ENCODE measurements around the gene PTPRA.
"Not testable (repeated sequence)": the region's sequence is repeated elsewhere in the genome, so short reads cannot be mapped to it uniquely, and the experiment has no call there.

Gene PTPRA

GRCh38 chr20:2998728-2999127 is 125.4 kb downstream of the PTPRA start:
- Histone ChIP-seq H3K27me3 (ENCODE audit: control insufficient read depth, insufficient read depth, low read length) (no peaks in the 10 kb centered on the region), H3K27ac (ENCODE audit: low read depth, low read length) (no peak overlapping the region), H3K4me3 (ENCODE audit: low read depth, low read length) (no peak overlapping the region), H3K4me1 (ENCODE audit: control insufficient read depth, insufficient read depth, low read length) (no peaks in the 10 kb centered on the region), H3K9me3 (ENCODE audit: control insufficient read depth, insufficient read depth, low read length) (no peaks in the 10 kb centered on the region), H3K36me3 (ENCODE audit: control insufficient read depth, insufficient read depth, low read length) (peaks cover 34% of the 10 kb centered on the region), H3K9ac (ENCODE audit: low read depth, low read length) (no peak overlapping the region)

DNA sequence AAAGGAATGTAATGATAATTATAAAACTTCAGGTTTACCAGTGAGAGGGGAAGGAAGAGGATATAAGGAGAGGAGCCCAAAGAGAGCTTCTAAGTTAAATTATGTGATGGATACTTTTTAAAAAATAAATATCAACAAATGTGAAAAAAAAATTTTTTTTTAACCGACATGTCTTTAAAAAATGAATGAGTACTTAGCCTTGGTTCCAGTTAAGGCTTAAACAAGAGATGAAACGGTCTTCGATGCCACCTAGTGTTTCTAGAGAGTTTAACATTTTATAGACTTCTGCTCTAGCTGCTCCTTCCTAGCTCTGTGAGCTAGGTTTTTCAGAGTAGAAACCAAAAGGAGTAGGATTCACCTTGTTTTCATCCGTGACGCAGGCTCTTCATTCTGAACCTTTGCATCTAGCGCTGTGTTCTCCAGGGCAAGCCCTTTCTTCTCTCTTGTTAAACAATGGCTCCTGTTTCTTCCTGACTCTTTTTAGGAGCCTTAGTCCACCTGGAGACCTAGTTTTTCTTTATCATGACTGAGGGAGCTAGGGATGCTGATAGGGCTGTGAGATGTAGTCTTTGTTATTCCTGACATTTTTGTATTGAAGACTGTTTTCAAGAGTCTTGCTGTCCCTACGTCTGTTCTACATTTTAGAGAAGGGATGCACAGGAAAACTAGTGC is 127.7 kb downstream of the PTPRA start:
- Histone ChIP-seq H3K36me3 (ENCODE audit: control insufficient read depth, insufficient read depth, low read length) (peaks cover 32% of the 10 kb centered on the region), H3K4me3 (ENCODE audit: low read depth, low read length) (no peak overlapping the region), H3K27ac (ENCODE audit: low read depth, low read length) (no peak overlapping the region), H3K9ac (ENCODE audit: low read depth, low read length) (no peak overlapping the region), H3K9me3 (ENCODE audit: control insufficient read depth, insufficient read depth, low read length) (no peaks in the 10 kb centered on the region), H3K4me1 (ENCODE audit: control insufficient read depth, insufficient read depth, low read length) (peaks cover 6% of the 10 kb centered on the region; the same call in 1 of the 2 replicates), H3K27me3 (ENCODE audit: control insufficient read depth, insufficient read depth, low read length) (no peaks in the 10 kb centered on the region)

DNA sequence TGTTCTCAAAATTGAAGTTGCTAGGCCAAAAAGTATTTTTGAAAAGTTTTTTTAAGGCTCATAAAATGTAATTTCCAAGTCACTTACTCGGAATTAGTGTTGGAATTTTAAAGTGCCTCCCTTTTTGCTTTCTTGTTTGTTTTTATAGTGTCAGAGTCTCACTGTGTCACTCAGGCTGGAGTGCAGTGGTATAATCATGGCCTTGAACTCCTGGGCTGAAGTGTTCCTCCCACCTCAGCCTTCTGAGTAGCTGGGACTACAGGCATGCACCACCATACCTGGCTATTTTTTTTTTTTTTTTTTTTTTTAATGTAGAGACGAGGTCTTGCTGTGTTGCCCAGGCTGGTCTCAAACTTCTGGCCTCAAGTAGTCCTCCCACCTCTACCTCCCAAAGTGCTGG is 130.1 kb downstream of the PTPRA start:
- Histone ChIP-seq H3K4me1 (ENCODE audit: control insufficient read depth, insufficient read depth, low read length) (peaks cover 6% of the 10 kb centered on the region; the same call in 1 of the 2 replicates), H3K27me3 (ENCODE audit: control insufficient read depth, insufficient read depth, low read length) (no peaks in the 10 kb centered on the region), H3K9ac (ENCODE audit: low read depth, low read length) (no peak overlapping the region), H3K9me3 (ENCODE audit: control insufficient read depth, insufficient read depth, low read length) (no peaks in the 10 kb centered on the region), H3K36me3 (ENCODE audit: control insufficient read depth, insufficient read depth, low read length) (peaks cover 51% of the 10 kb centered on the region), H3K27ac (ENCODE audit: low read depth, low read length) (no peak overlapping the region), H3K4me3 (ENCODE audit: low read depth, low read length) (no peak overlapping the region)

DNA sequence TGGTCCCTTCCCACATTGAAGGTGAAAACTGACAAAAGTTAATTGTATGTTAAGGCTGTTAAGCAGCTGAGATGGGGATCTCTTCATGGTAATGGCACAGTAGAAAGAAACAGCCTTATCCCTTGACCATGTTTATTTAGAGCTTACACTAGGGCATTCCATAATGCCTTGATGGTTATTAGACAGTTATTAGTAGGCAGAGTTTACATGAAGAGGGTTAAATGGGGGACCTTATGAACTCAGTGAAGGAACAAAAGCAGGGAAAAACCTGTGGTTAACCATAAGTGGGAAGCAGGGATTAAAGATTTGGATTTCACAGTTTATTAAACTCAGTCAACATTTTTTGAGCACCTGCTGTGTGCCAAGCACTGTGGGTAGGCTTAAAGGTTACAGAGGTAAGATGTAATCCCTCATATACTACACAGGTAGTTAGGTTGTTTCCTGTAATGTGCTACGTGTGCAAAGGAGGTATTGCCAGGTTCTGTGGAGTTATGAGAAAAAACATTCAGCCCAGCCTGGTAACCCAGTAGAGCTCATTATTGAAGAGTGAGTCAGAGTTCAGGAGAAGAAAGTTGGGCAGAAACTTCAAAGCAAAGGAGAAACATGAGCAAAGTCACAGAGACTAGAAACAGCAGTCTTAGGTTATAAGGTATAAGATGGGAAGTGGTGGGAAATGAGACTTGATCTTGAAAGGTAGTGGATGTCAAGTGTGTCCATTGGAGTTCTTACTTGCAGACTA is 137.9 kb downstream of the PTPRA start:
- Histone ChIP-seq H3K4me1 (ENCODE audit: control insufficient read depth, insufficient read depth, low read length) (no peaks in the 10 kb centered on the region), H3K27me3 (ENCODE audit: control insufficient read depth, insufficient read depth, low read length) (no peaks in the 10 kb centered on the region), H3K27ac (ENCODE audit: low read depth, low read length) (no peak overlapping the region), H3K9me3 (ENCODE audit: control insufficient read depth, insufficient read depth, low read length) (no peaks in the 10 kb centered on the region), H3K36me3 (ENCODE audit: control insufficient read depth, insufficient read depth, low read length) (peaks cover 60% of the 10 kb centered on the region), H3K9ac (ENCODE audit: low read depth, low read length) (no peak overlapping the region), H3K4me3 (ENCODE audit: low read depth, low read length) (no peak overlapping the region)

DNA sequence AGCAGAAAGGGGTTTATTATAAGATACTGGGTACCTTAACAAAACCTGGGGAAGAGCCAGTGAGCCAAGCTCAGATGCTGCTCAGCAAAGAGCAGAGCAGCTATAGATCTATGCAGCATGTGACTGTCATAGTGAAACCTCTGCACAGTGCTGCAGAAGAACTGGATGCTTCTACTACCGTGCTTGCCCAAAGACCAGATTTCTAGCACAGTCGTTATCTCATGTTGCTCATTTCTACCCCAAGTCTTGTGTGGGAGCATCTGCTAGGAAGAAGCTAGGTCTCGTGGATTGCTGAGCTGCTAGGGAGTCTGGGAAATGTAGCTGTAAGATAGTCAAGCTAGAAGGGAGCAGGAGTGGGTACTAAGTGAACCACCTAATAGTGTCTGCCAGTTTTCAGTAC is 138.5 kb downstream of the PTPRA start:
- Histone ChIP-seq H3K27me3 (ENCODE audit: control insufficient read depth, insufficient read depth, low read length) (no peaks in the 10 kb centered on the region), H3K36me3 (ENCODE audit: control insufficient read depth, insufficient read depth, low read length) (peaks cover 58% of the 10 kb centered on the region), H3K4me3 (ENCODE audit: low read depth, low read length) (no peak overlapping the region), H3K9ac (ENCODE audit: low read depth, low read length) (no peak overlapping the region), H3K9me3 (ENCODE audit: control insufficient read depth, insufficient read depth, low read length) (no peaks in the 10 kb centered on the region), H3K27ac (ENCODE audit: low read depth, low read length) (no peak overlapping the region), H3K4me1 (ENCODE audit: control insufficient read depth, insufficient read depth, low read length) (no peaks in the 10 kb centered on the region)

DNA sequence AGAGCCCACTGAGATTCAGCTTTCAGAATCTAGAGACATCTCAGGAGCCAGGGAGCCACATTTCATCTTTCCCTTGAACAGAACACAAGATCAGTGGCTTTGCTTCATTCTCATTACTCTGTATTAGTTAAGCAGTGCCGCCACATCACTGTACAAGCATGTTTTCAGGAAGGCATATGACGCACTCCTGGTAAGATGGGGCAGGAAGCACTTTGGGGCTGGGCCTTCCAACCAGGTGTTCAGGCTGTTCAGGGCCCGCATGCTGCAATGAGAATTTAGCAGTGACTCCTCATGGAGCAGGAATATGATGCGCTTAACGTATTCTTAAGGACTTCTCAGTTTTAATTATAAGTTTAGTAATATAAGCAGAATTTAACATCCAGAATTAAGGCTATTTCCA is 140.5 kb downstream of the PTPRA start:
- Histone ChIP-seq H3K27ac (ENCODE audit: low read depth, low read length) (no peak overlapping the region), H3K9me3 (ENCODE audit: control insufficient read depth, insufficient read depth, low read length) (no peaks in the 10 kb centered on the region), H3K4me3 (ENCODE audit: low read depth, low read length) (no peak overlapping the region), H3K4me1 (ENCODE audit: control insufficient read depth, insufficient read depth, low read length) (no peaks in the 10 kb centered on the region), H3K9ac (ENCODE audit: low read depth, low read length) (no peak overlapping the region), H3K36me3 (ENCODE audit: control insufficient read depth, insufficient read depth, low read length) (peaks cover 52% of the 10 kb centered on the region), H3K27me3 (ENCODE audit: control insufficient read depth, insufficient read depth, low read length) (no peaks in the 10 kb centered on the region)

DNA sequence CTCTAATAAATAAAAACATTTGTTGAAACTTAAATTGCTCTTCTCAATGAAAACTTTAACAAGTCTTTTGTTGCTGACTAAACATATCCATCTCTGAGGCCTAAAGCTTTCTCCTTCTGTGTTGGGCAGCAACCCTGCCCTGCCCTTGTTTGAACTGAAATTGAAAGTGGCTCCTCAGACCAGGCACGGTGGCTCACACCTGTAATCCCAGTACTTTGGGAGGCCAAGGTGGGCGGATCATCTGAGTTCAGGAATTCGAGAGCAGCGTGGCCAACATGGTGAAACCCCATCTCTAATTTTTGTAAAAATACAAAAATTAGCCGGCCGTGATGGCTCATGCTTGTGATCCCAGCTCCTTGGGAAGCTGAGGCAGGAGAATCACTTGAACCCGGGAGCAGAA is 140.9 kb downstream of the PTPRA start:
- Histone ChIP-seq H3K9ac (ENCODE audit: low read depth, low read length) (no peak overlapping the region), H3K27me3 (ENCODE audit: control insufficient read depth, insufficient read depth, low read length) (no peaks in the 10 kb centered on the region), H3K9me3 (ENCODE audit: control insufficient read depth, insufficient read depth, low read length) (no peaks in the 10 kb centered on the region), H3K36me3 (ENCODE audit: control insufficient read depth, insufficient read depth, low read length) (peaks cover 48% of the 10 kb centered on the region), H3K27ac (ENCODE audit: low read depth, low read length) (no peak overlapping the region), H3K4me3 (ENCODE audit: low read depth, low read length) (no peak overlapping the region), H3K4me1 (ENCODE audit: control insufficient read depth, insufficient read depth, low read length) (no peaks in the 10 kb centered on the region)

DNA sequence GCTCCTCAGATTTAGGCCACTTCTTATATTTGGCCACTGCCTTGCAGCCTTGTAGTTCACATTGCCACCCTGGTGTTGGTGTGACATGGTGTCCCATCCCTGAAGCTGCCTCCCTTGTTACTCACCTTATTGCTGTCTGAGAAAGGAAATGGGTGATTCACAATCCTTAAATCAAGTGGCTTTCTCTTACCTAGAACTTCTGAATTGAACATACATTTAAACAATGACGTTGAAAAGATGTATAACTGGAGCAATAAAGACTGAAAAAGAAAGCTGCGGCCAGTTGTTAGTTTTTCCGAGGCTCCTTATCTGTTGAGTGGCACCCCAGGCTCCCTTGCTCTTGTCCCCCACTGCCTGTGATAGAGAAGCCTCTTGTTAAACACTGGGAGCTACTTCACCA is 141.4 kb downstream of the PTPRA start:
- no peaks in the 10 kb centered on the region for H3K4me1 ChIP-seq (ENCODE audit: control insufficient read depth, insufficient read depth, low read length)
- H3K27me3 ChIP-seq (ENCODE audit: control insufficient read depth, insufficient read depth, low read length): no peaks in the 10 kb centered on the region
- no peak overlapping the region for H3K4me3 ChIP-seq (ENCODE audit: low read depth, low read length)
- H3K9me3 ChIP-seq (ENCODE audit: control insufficient read depth, insufficient read depth, low read length): no peaks in the 10 kb centered on the region
- H3K9ac ChIP-seq (ENCODE audit: low read depth, low read length): no peak overlapping the region
- peaks cover 44% of the 10 kb centered on the region for H3K36me3 ChIP-seq (ENCODE audit: control insufficient read depth, insufficient read depth, low read length)
- no peak overlapping the region for H3K27ac ChIP-seq (ENCODE audit: low read depth, low read length)

DNA sequence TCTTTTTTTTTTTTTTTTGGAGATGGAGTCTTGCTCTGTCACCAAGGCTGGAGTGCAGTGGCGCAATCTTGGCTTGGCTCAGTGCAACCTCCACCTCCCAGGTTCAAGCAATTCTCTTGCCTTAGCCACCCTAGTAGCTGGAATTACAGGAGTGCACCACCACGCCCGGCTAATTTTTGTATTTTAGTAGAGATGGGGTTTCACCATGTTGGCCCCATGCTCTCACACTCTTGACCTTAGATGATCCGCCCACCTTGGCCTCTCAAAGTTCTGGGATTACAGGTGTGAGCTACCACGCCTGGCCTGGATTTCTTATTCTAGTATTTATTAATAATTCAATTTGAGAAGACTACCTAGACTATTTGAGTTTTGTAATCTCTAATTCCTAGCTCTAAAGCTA is 142.0 kb downstream of the PTPRA start:
- not testable (repeated sequence) for H3K9ac ChIP-seq (ENCODE audit: low read depth, low read length); H3K4me3 ChIP-seq (ENCODE audit: low read depth, low read length); H3K9me3 ChIP-seq (ENCODE audit: control insufficient read depth, insufficient read depth, low read length); H3K27me3 ChIP-seq (ENCODE audit: control insufficient read depth, insufficient read depth, low read length); H3K4me1 ChIP-seq (ENCODE audit: control insufficient read depth, insufficient read depth, low read length); H3K27ac ChIP-seq (ENCODE audit: low read depth, low read length)
- H3K36me3 ChIP-seq (ENCODE audit: control insufficient read depth, insufficient read depth, low read length): peaks cover 44% of the 10 kb centered on the region

DNA sequence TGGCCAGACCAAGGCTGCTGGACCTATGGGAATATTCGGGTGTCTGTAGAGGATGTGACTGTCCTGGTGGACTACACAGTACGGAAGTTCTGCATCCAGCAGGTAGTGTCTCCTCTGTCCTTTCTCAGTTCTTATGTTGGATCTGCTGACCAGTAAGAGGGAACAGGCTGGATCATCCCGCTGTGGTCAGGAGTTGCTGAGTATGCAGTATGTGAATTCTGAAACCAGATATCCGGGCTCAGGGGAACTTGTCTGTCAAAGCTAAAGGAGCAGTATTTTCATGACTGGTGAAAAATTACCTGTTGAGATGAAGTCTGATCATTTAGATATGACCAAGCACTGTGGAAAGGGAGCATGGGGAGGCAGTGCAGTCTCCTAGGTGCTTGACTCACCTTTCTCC is 148.0 kb downstream of the PTPRA start:
- Histone ChIP-seq H3K9ac (ENCODE audit: low read depth, low read length) (no peak overlapping the region), H3K4me1 (ENCODE audit: control insufficient read depth, insufficient read depth, low read length) (no peaks in the 10 kb centered on the region), H3K36me3 (ENCODE audit: control insufficient read depth, insufficient read depth, low read length) (peaks cover 70% of the 10 kb centered on the region), H3K27me3 (ENCODE audit: control insufficient read depth, insufficient read depth, low read length) (no peaks in the 10 kb centered on the region), H3K9me3 (ENCODE audit: control insufficient read depth, insufficient read depth, low read length) (no peaks in the 10 kb centered on the region), H3K4me3 (ENCODE audit: low read depth, low read length) (no peak overlapping the region), H3K27ac (ENCODE audit: low read depth, low read length) (no peak overlapping the region)

GRCh38 chr20:3021777-3022176 is 148.5 kb downstream of the PTPRA start:
- H3K4me3 ChIP-seq (ENCODE audit: low read depth, low read length): no peak overlapping the region
- H3K27ac ChIP-seq (ENCODE audit: low read depth, low read length): no peak overlapping the region
- peaks cover 71% of the 10 kb centered on the region for H3K36me3 ChIP-seq (ENCODE audit: control insufficient read depth, insufficient read depth, low read length)
- H3K27me3 ChIP-seq (ENCODE audit: control insufficient read depth, insufficient read depth, low read length): no peaks in the 10 kb centered on the region
- no peak overlapping the region for H3K9ac ChIP-seq (ENCODE audit: low read depth, low read length)
- no peaks in the 10 kb centered on the region for H3K4me1 ChIP-seq (ENCODE audit: control insufficient read depth, insufficient read depth, low read length)
- H3K9me3 ChIP-seq (ENCODE audit: control insufficient read depth, insufficient read depth, low read length): no peaks in the 10 kb centered on the region
